Measurements from ENCODE around the gene APOBEC3F. TPM values are rescaled to one million over a fixed set of nuclear protein-coding genes. Genes with fewer than 3 reads are reported as not detected.

The APOBEC3F gene
- total and polyA plus RNA-seq, 2 experiments from 2014 or later, result 6.2 to 10.1 TPM

- Histone ChIP-seq H2AFZ (no peak overlapping the region), H3K4me2 (ENCODE audit: unreplicated experiment) (no peak overlapping the region), H3K4me1 (ENCODE audit: insufficient read depth) (no peaks in the 10 kb centered on the region), H3K36me3 (ENCODE audit: low read depth) (no peaks in the 10 kb centered on the region), H3K9me2 (ENCODE audit: insufficient read depth) (no peaks in the 10 kb centered on the region), H3F3A (ENCODE audit: insufficient read depth) (no peaks in the 10 kb centered on the region), H3K27me3 (replicated peaks; ENCODE audit: insufficient read depth) (no peaks in the 10 kb centered on the region), H3K4me3 (no peak overlapping the region), H3K27ac (no peak overlapping the region), H4K20me1 (ENCODE audit: insufficient read depth) (no peaks in the 10 kb centered on the region), H3K9me3 (ENCODE audit: low read depth) (no peaks in the 10 kb centered on the region), H3K9ac (no peak overlapping the region), H3K79me2 (ENCODE audit: insufficient read depth) (no peaks in the 10 kb centered on the region)
- no peak for DNase-seq
- 74 to 79% methylated on average over 13 to 15 of the region's 15 CpGs for WGBS, 2 experiments (ENCODE audit: low coverage in 1 of 2, low lambda C conversion rate in 2 of 2, missing lambda C conversion rate in 2 of 2)
- in situ Hi-C loops (cut with MboI), result loop anchor here (25.0 kb wide), 1 partner anchor 288 kb away; the partner anchor contains the start of gene RPL3
- TF ChIP-seq EZH2 (IDR thresholded peaks at IDR 0.05; ENCODE audit: insufficient read depth, poor library complexity, severe bottlenecking) (no peak), EZH2phosphoT487 (IDR thresholded peaks at IDR 0.05; ENCODE audit: insufficient read depth, low read depth) (no peak)
Observed at GRCh38 chr22:39024519-39025308, 15.9 kb upstream of the APOBEC3F start.

GRCh38 chr22:39026509-39027150 is 14.0 kb upstream of the APOBEC3F start:
- no peak for DNase-seq
- in situ Hi-C loops (cut with MboI), result no loop called here
- Histone ChIP-seq H3K27me3 (replicated peaks; ENCODE audit: insufficient read depth) (no peaks in the 10 kb centered on the region), H3K9ac (no peak overlapping the region), H3F3A (ENCODE audit: insufficient read depth) (no peaks in the 10 kb centered on the region), H4K20me1 (ENCODE audit: insufficient read depth) (no peaks in the 10 kb centered on the region), H3K9me3 (ENCODE audit: low read depth) (no peaks in the 10 kb centered on the region), H3K4me1 (ENCODE audit: insufficient read depth) (no peaks in the 10 kb centered on the region), H3K79me2 (ENCODE audit: insufficient read depth) (no peaks in the 10 kb centered on the region), H3K36me3 (ENCODE audit: low read depth) (no peaks in the 10 kb centered on the region), H3K9me2 (ENCODE audit: insufficient read depth) (no peaks in the 10 kb centered on the region), H3K27ac (no peak overlapping the region), H3K4me3 (no peak overlapping the region), H2AFZ (no peak overlapping the region), H3K4me2 (ENCODE audit: unreplicated experiment) (no peak overlapping the region)
- WGBS, 2 experiments (ENCODE audit: low coverage in 1 of 2, low lambda C conversion rate in 2 of 2, missing lambda C conversion rate in 2 of 2), result 74 to 81% methylated on average over 10 to 12 of the region's 12 CpGs
- TF ChIP-seq EZH2 (IDR thresholded peaks at IDR 0.05; ENCODE audit: insufficient read depth, poor library complexity, severe bottlenecking) (no peak), EZH2phosphoT487 (IDR thresholded peaks at IDR 0.05; ENCODE audit: insufficient read depth, low read depth) (no peak)

GRCh38 chr22:39027717-39028116 is 12.9 kb upstream of the APOBEC3F start:
- Histone ChIP-seq H2AFZ (no peak overlapping the region), H4K20me1 (ENCODE audit: insufficient read depth) (no peaks in the 10 kb centered on the region), H3K79me2 (ENCODE audit: insufficient read depth) (no peaks in the 10 kb centered on the region), H3K36me3 (ENCODE audit: low read depth) (no peaks in the 10 kb centered on the region), H3K9ac (no peak overlapping the region), H3K27ac (no peak overlapping the region), H3F3A (ENCODE audit: insufficient read depth) (no peaks in the 10 kb centered on the region), H3K4me3 (no peak overlapping the region), H3K4me1 (ENCODE audit: insufficient read depth) (no peaks in the 10 kb centered on the region), H3K27me3 (replicated peaks; ENCODE audit: insufficient read depth) (no peaks in the 10 kb centered on the region), H3K9me3 (ENCODE audit: low read depth) (no peaks in the 10 kb centered on the region), H3K4me2 (ENCODE audit: unreplicated experiment) (no peak overlapping the region), H3K9me2 (ENCODE audit: insufficient read depth) (no peaks in the 10 kb centered on the region)
- in situ Hi-C loops (cut with MboI), result no loop called here
- DNase-seq, result no peak
- no peak for TF ChIP-seq EZH2phosphoT487 (IDR thresholded peaks at IDR 0.05; ENCODE audit: insufficient read depth, low read depth)
- no peak for TF ChIP-seq EZH2 (IDR thresholded peaks at IDR 0.05; ENCODE audit: insufficient read depth, poor library complexity, severe bottlenecking)
- WGBS, 2 experiments (ENCODE audit: low coverage in 1 of 2, low lambda C conversion rate in 2 of 2, missing lambda C conversion rate in 2 of 2), result 99 to 100% methylated on average over 3 to 4 of the region's 4 CpGs

- no peaks in the 10 kb centered on the region for H3K27me3 ChIP-seq (replicated peaks; ENCODE audit: insufficient read depth)
- no peaks in the 10 kb centered on the region for H3K9me3 ChIP-seq (ENCODE audit: low read depth)
- in situ Hi-C loops (cut with MboI), result no loop called here
- H3K4me3 ChIP-seq, result no peak overlapping the region
- H3K4me2 ChIP-seq (ENCODE audit: unreplicated experiment), result no peak overlapping the region
- TF ChIP-seq EZH2 (IDR thresholded peaks at IDR 0.05; ENCODE audit: insufficient read depth, poor library complexity, severe bottlenecking), result no peak
- TF ChIP-seq EZH2phosphoT487 (IDR thresholded peaks at IDR 0.05; ENCODE audit: insufficient read depth, low read depth), result no peak
- no peaks in the 10 kb centered on the region for H3K4me1 ChIP-seq (ENCODE audit: insufficient read depth)
- DNase-seq, result no peak
- no peak overlapping the region for H3K27ac ChIP-seq
- H3K9me2 ChIP-seq (ENCODE audit: insufficient read depth), result no peaks in the 10 kb centered on the region
- no peaks in the 10 kb centered on the region for H3K36me3 ChIP-seq (ENCODE audit: low read depth)
- H4K20me1 ChIP-seq (ENCODE audit: insufficient read depth), result no peaks in the 10 kb centered on the region
- 65 to 68% methylated on average over 11 of the region's 11 CpGs for WGBS, 2 experiments (ENCODE audit: low coverage in 1 of 2, low lambda C conversion rate in 2 of 2, missing lambda C conversion rate in 2 of 2)
- H3K79me2 ChIP-seq (ENCODE audit: insufficient read depth), result no peaks in the 10 kb centered on the region
- H3K9ac ChIP-seq, result no peak overlapping the region
- no peak overlapping the region for H2AFZ ChIP-seq
- no peaks in the 10 kb centered on the region for H3F3A ChIP-seq (ENCODE audit: insufficient read depth)
Observed at GRCh38 chr22:39028281-39028680, 12.4 kb upstream of the APOBEC3F start.

All from GM23248 (cell line).